Nucleus accumbens (tissue), 56 donors: ENCODE measurements around the gene CTTNBP2NL.
"Not testable (repeated sequence)": the region's sequence is repeated elsewhere in the genome, so short reads cannot be mapped to it uniquely, and the experiment has no call there.

Source experiments
- DNase-seq, 56 donors: peaks; one replicate each; lab custom pipeline; 2025; lab: John Stamatoyannopoulos, UW

CTTNBP2NL gene

DNA sequence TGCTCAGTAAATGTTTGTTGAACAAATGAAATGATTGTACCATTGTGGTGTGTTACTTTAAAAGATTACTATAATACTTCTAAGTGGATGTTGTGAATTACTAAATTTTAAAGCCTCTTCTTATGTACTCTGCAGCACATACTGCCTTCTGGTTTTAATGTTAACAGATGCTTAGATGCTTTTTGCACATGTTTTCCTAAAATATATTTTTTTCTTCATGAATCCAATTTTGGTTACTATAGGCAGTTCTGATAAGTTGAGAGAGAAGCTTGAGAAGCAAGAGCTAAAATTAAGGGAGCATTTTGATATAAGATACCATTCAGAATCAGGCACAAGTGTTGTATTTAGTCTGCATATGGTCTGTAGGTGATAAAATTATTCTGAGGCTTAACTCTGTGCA lies 21.3 kb downstream of the CTTNBP2NL start:
- no peak for DNase-seq

DNA sequence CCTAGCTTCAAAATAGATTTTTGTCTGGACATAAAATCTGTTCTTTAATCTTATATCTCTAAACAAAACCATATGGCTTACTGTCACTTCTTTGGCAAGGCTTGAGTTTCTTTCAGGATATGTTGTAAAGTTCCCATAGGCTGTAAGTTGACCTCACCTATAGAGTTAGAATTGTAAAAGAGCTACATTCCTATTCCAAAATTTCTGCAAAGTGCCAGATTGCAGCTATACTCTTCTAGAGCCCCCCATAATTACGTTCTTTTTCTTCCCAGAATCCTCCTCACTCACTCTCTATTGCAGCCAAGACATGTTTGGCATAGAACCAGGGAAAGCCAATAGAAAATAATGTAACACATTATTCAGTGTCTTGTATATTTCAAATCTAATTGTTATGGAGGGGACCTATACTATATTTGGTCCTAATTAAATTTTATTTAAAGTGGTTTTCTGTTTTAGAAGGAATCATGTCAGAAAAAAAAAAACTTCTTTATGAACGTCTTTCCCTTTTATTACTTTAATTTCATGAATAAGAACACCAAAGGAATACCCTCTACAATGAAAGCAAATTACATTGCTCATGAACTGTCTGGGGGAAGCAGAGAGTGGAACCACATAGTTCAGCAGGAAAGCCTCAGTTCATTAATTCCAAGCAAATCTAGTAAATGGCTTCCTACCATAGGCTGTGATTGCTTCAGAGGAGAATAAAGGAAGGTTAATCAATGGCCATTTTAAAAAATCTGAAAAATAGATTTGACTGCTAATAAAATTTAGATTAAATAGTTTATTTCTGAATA lies 22.3 kb downstream of the CTTNBP2NL start:
- no peak for DNase-seq

DNA sequence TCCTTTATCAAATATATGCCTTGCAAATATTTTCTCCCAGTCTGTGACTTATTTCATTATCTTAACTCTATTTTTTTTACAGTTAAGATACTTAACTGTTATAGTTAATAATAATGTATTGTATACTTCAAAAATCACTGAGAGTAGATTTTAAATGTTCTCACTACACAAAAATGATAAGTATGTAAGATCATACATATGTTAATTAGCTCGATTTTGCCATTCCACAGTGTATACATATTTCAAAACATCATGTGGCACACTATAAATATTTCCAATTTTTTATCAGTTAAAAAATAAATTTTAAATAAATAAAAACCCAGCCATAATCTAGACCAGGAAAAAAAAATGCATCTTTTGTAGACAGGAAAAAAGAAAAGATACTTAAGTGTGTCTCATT lies 27.2 kb downstream of the CTTNBP2NL start:
- DNase-seq, result no peak

DNA sequence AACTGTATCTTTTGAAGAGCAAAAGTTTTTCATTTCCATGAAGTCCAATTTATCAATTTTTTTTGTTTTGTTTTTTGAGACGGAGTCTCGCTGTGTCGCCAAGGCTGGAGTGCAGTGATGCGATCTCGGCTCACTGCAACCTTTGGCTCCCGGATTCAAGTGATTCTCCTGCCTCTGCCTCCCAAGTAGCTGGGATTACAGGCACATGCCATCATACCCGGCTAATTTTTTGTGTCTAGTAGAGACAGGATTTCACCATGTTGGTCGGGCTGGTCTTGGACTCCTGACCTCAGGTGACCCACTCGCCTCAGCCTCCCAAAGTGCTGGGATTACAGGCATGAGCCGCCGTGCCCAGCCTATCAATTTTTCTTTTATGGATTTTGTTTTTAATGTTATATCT lies 27.7 kb downstream of the CTTNBP2NL start:
- DNase-seq, result not testable (repeated sequence)

- no peak for DNase-seq
Observed at GRCh38 chr1:112429749-112430148, 33.7 kb downstream of the CTTNBP2NL start.

GRCh38 chr1:112431038-112431437 lies 35.0 kb downstream of the CTTNBP2NL start:
- DNase-seq, result no peak

DNA sequence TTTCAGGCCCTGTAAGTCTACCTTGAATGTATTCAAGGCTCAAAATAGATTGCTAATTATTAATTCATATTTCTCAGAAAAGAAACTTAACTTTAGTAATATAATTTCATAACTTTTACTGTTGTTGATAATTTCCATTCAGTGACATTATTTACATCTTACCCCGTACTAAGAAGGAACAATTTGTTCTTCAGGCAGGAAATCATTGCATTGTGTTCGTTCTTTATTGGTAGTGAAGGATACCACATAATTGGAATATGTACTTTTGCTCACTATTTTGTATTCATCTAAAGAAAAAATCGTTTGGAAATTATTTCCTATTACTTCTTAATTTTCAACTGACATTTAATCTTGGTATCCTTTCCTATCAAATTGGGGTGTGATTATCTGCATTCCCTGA lies 39.4 kb downstream of the CTTNBP2NL start:
- no peak for DNase-seq

DNA sequence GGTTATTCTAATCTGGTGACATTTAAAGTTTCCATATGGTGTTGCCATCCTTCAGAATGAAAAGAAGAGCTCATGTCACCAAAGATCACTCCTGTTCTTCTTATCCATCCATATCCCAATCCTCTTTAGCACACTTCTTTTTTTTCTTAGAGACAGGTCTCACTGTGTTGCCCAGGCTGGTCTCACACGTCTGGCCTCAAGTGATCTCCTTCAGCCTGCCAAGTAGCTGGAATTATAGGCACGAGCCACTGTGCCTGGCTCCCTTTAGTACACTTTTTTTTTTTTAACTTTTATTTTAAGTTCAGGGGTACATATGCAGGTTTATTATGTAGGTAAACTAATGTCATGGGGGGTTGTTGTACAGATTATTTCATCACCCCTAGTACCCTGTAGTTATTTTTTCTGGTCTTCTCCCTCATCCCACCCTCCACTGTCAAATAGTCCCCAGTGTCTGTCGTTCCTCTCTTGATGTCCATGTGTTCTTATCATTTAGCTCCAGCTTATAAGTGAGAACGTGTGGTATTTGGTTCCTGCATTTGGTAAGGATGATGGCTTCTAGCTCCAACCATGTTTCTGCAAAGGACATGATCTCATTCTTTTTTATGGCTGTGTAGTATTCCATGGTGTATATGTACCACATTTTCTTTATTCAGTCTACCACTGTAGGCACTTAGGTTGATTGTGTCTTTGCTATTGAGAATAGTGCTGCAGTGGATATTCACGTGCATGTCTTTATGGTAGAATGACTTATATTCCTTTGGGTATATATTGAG lies 40.6 kb downstream of the CTTNBP2NL start:
- no peak for DNase-seq

DNA sequence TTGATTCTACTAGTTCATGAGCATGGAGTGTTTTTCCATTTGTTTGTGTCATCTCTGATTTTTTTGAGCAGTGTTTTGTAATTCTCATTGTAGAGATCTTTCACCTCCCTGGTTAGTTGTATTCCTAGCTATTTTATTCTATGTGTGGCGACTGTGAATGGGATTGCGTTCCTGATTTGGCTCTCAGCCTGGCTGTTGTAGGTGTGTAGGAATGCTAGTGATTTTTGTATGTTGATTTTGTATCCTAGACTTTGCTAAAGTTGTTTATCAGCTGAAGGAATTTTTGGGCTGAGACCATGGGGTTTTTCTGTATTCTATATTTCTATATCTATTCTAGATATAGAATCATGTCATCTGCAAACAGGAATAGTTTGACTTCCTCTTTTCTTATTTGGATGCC lies 42.1 kb downstream of the CTTNBP2NL start:
- not testable (repeated sequence) for DNase-seq

DNA sequence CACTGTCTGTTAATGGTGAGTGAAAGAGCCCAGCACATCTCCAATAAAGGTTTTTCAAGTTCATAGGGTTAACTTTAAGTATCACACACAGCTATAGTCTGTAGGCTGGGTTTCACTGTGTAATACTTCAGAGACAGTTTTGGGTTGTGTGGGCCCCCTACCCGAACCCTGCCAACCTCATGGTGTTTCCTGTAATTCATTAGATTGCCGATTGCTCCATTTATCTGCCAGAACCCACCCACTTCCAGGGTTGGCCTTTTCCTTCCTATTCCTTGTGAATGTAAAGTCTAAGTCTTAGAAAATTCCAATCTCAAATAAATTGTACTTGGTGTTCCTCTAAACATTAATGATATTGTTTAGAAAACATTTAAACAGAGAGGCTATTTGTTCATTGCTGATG lies 43.6 kb downstream of the CTTNBP2NL start:
- DNase-seq, result no peak

DNA sequence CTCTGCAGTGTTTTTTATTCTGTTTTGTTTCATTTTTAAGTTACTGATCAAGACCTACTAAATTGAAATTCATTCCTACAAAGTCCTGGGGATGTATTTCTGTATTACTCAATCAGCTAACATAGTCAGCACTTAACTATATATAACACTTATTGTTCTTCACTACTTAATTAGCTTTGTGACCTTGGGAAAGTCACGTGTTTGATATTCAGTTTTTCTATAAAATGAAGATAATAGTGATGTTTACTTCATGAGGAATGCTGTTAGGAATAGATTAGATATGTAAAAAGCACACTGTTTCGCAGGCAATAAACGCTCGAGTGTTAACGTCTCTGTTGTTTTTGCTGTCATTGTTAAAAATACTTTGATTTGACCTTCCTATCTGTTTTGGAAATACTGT lies 44.6 kb downstream of the CTTNBP2NL start:
- no peak for DNase-seq

GRCh38 chr1:112444269-112444668 lies 48.3 kb downstream of the CTTNBP2NL start:
- no peak for DNase-seq

DNA sequence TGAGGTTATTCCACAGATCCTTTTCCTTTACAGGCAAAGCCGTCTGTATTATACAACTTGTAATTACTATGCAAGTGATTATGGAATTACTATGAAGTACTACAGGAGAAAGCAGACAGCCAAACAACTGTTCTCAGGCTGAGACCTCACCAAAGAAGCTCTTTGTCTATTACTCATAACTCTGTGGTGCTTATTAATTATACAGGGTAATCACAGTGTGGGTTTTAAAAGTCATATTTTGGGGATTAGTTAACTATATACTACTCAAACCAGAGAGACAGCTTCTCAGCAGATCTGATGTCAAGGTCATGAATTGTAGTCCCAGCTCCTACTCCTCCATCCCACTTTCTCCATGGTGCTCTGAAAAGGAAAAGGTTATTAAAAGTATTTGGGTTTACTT lies 49.6 kb downstream of the CTTNBP2NL start:
- no peak for DNase-seq

DNA sequence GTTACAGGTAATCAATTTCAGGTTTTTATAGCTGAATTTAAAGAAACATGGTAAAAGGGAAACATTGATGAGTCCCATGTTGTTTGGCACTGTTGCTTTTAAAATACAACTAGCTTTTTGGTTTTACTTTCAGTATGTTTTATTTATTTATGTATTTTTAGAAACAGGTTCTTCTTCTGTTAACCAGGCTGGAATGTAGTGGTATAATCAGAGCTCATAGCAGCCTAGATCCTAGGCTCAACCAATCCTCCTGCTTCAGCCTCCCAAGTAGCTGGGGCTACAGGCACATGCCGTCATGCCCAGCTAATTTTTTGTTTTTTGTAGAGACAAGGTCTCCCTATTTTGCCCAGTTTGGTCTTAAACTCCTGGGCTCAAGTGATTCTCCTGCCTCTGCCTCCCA lies 50.4 kb downstream of the CTTNBP2NL start:
- DNase-seq, result no peak

GRCh38 chr1:112448904-112449629 lies 53.1 kb downstream of the CTTNBP2NL start:
- no peak for DNase-seq

GRCh38 chr1:112449630-112449983 lies 53.6 kb downstream of the CTTNBP2NL start:
- DNase-seq, result no peak

GRCh38 chr1:112450773-112451172 lies 54.8 kb downstream of the CTTNBP2NL start:
- DNase-seq, result no peak

DNA sequence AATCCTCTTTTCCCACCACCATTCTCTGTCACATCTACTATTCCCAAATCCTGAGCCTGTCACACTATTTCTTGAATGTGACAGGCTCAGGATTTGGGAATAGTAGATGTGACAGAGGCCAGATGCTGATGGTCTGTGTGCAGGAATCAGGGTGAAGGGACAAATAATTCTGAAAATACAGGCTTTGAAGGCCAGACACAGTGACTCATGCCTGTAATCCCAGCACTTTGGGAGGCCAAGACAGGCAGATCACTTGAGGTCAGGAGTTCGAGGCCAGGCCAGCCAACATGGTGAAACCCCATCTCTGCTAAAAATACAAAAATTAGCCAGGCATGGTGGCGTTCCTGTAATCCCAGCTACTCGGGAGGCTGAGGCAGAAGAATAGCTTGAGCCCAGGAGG lies 55.3 kb downstream of the CTTNBP2NL start:
- not testable (repeated sequence) for DNase-seq

DNA sequence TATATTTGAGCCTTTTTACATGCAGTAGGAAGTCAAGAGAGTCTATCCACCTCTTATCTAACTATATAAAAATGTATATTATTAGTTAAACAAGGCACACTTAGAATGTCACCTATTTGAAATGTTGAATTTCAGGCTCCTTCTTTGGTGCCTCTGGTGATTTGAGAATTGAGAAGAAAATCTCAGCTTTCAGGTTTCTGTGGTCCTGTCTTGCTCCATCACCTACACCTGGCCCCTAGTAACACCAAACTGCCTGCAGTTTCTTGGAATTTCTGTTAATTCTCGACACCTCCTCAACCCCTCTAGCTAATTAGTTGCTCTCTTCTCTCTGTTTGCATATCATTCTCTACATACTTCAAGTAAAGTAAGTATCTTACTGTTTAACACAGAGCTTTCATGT lies 57.9 kb downstream of the CTTNBP2NL start:
- DNase-seq, result no peak

DNA sequence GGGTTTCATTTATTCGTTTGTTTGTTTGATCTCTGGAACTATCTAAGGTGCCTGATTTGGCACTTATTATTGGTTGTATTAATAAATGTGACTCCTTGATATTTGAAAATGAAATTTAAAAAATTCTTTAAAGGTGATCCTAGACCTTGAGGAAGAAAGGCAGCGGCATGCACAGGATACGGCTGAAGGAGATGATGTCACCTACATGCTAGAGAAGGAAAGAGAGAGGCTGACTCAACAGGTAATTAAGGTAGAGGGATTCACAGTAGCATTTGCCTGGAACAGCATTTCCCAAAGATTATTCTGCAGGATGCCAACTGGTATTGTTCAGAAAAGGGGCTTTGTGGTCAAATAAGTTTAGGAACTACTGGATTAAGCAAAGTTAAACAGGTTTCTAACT lies 58.3 kb downstream of the CTTNBP2NL start:
- DNase-seq, result no peak

DNA sequence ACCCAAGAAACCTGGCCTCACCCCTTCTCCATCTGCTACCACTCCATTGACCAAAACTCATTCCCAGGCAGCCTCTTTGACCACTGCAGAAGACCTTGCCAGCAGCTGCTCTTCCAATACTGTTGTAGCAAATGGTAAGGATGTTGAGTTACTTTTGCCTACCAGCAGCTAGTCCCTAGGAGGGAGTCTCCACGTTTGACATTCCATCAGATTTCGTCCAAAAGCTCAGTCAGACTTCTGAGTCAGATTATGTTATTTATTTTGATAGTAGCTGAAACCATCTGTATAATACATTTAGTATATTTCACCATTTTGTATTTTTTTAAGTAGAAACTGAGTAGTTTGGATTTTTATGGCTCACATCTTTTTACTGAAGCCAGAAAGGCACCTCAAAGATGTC lies 61.2 kb downstream of the CTTNBP2NL start:
- no peak for DNase-seq
